ENCODE measurements around the gene COX8C. TPM values are rescaled to one million over a fixed set of nuclear protein-coding genes. Genes with fewer than 3 reads are reported as not detected.
A peak's percentile ranks its signal among the peaks of the same experiment; 100 is the strongest.

The COX8C gene
- total and polyA plus RNA-seq, 7 donors: 0.35 to 0.54 TPM; not detected in 5

DNA sequence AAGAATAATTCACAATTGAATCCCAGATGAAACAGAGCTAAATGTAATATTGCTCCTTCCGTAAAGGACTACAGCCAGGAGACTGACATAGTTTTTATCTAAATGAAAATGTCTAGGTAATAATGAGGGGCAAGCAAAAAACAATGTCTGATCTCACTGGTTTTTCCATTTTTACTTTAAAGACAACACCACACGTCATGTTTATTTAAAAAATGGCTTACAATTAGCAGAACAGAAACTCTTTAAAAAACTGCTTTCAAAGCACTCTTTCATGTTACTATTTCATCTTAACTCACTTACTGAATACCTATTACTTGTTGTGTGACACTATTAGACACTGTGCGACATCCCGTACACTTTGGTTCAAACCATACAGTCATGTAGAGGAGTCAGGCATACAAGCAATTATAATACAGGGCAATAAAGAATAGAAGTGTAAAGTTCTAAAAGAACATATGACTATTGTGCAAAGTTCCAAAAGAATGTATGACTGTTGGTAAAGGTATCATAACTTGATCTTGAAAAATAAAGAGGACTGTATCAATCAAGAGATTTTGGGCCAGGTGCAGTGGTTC lies 23.3 kb upstream of the COX8C start:
- Histone ChIP-seq H3K4me3 (no peak overlapping the region), H3K4me1 (peaks cover 14% of the 10 kb centered on the region), H3K27me3 (ENCODE audit: insufficient read depth in 3 of 3, low read length in 2 of 3) (no peaks in the 10 kb centered on the region), H3K36me3 (ENCODE audit: insufficient read depth in 1 of 2, low read depth in 1 of 2) (peaks cover 0 to 18% of the 10 kb centered on the region in 2 donors), H3K9me3 (no peaks in the 10 kb centered on the region), H3K27ac (no peak overlapping the region)
- TF ChIP-seq, protein P1, sequence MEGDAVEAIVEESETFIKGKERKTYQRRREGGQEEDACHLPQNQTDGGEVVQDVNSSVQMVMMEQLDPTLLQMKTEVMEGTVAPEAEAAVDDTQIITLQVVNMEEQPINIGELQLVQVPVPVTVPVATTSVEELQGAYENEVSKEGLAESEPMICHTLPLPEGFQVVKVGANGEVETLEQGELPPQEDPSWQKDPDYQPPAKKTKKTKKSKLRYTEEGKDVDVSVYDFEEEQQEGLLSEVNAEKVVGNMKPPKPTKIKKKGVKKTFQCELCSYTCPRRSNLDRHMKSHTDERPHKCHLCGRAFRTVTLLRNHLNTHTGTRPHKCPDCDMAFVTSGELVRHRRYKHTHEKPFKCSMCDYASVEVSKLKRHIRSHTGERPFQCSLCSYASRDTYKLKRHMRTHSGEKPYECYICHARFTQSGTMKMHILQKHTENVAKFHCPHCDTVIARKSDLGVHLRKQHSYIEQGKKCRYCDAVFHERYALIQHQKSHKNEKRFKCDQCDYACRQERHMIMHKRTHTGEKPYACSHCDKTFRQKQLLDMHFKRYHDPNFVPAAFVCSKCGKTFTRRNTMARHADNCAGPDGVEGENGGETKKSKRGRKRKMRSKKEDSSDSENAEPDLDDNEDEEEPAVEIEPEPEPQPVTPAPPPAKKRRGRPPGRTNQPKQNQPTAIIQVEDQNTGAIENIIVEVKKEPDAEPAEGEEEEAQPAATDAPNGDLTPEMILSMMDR (IDR thresholded peaks at IDR 0.05): no peak
- intact Hi-C loops (cut with DNase I): no loop called here
- whole genome bisulfite sequencing, 3 donors: 95 to 97% (median 95%) methylated on average over 4 of the region's 4 CpGs
- ATAC-seq: no peak
- no peak for DNase-seq

- TF ChIP-seq, protein P1 (IDR thresholded peaks at IDR 0.05): no peak
- Histone ChIP-seq H3K27me3 (ENCODE audit: insufficient read depth in 3 of 3, low read length in 2 of 3) (no peaks in the 10 kb centered on the region), H3K4me3 (no peak overlapping the region), H3K4me1 (peaks cover 30% of the 10 kb centered on the region), H3K9me3 (no peaks in the 10 kb centered on the region), H3K27ac (no peak overlapping the region), H3K36me3 (ENCODE audit: insufficient read depth in 1 of 2, low read depth in 1 of 2) (peaks cover 0 to 18% of the 10 kb centered on the region in 2 donors)
- intact Hi-C loops (cut with DNase I): no loop called here
- ATAC-seq (no peak), DNase-seq (no peak)
- WGBS, 3 donors: 98 to 100% (median 99%) methylated on average over 5 of the region's 5 CpGs
Measured at GRCh38 chr14:93326196-93326595, 20.8 kb upstream of the COX8C start.

DNA sequence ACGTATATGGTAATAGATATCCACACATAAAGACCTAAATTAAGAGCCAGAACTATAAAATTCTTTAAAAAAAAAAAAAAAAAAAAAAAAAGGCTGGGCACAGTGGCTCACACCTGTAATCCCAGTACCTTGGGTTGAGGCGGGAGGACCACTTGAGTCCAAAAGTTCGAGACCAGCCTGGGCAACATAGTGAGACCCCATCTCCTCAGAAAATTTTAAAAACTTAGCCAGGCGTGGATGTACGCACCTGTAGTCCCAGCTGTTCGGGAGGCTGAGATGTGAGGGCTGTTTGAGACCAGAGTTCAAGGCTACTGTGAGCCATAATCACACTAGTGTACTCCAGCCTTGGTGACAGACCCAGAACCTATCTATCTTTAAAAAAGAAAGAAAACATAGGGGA lies 18.4 kb upstream of the COX8C start:
- WGBS, 3 donors: 96 to 98% (median 97%) methylated on average over 6 of the region's 6 CpGs
- H3K27me3 ChIP-seq (ENCODE audit: insufficient read depth in 3 of 3, low read length in 2 of 3): no peaks in the 10 kb centered on the region
- H3K27ac ChIP-seq: no peak overlapping the region
- peaks cover 0 to 12% of the 10 kb centered on the region in 2 donors for H3K36me3 ChIP-seq (ENCODE audit: insufficient read depth in 1 of 2, low read depth in 1 of 2)
- peaks cover 33% of the 10 kb centered on the region for H3K4me1 ChIP-seq
- ATAC-seq: no peak
- H3K4me3 ChIP-seq: no peak overlapping the region
- H3K9me3 ChIP-seq: no peaks in the 10 kb centered on the region
- intact Hi-C loops (cut with DNase I): no loop called here
- TF ChIP-seq, protein P1 (IDR thresholded peaks at IDR 0.05): no peak
- DNase-seq: no peak

- Histone ChIP-seq H3K27me3 (ENCODE audit: insufficient read depth in 3 of 3, low read length in 2 of 3) (no peaks in the 10 kb centered on the region), H3K4me3 (peak overlapping the region; percentile 95), H3K4me1 (peaks cover 38% of the 10 kb centered on the region), H3K27ac (no peak overlapping the region), H3K9me3 (no peaks in the 10 kb centered on the region), H3K36me3 (ENCODE audit: insufficient read depth in 1 of 2, low read depth in 1 of 2) (peaks cover 0 to 5% of the 10 kb centered on the region in 2 donors)
- DNase-seq (no peak), ATAC-seq (no peak)
- intact Hi-C loops (cut with DNase I): loop anchor here (10.0 kb wide), 2 partner anchors 125 to 215 kb away; partner anchors contain the start of genes GON7 (in 1 of the 2), ITPK1 (in 1 of the 2) and UBR7 (in 1 of the 2)
- WGBS, 3 donors: 70 to 77% (median 73%) methylated on average over 5 of the region's 5 CpGs
- TF ChIP-seq, protein P1 (IDR thresholded peaks at IDR 0.05): no peak
Measured at GRCh38 chr14:93329965-93330608, 16.9 kb upstream of the COX8C start.
